ENCODE data around the gene CCR5AS.
"Not testable (repeated sequence)": the region's sequence is repeated elsewhere in the genome, so short reads cannot be mapped to it uniquely, and the experiment has no call there.

The CCR5AS gene

GRCh38 chr3:46407970-46408369 is 1.1 kb upstream of the CCR5AS start:
- Histone ChIP-seq H3K4me1 (ENCODE audit: control insufficient read depth, extremely low read depth, insufficient read depth, low read length) (peaks cover 21% of the 10 kb centered on the region), H4K20me1 (ENCODE audit: control insufficient read depth, extremely low read depth, insufficient read depth, low read length) (no peaks in the 10 kb centered on the region), H3K27ac (ENCODE audit: insufficient read depth, low read length) (peak overlapping the region; percentile 40), H3K27me3 (ENCODE audit: control insufficient read depth, insufficient read depth, low read length) (no peaks in the 10 kb centered on the region), H3K4me2 (ENCODE audit: extremely low read depth, insufficient read depth, low read length) (peak overlapping the region; percentile 75), H3K9ac (ENCODE audit: insufficient read depth, low read length) (peak overlapping the region; percentile 20), H3K36me3 (ENCODE audit: control insufficient read depth, insufficient read depth, low read length) (no peaks in the 10 kb centered on the region), H3K9me3 (ENCODE audit: control insufficient read depth, insufficient read depth, low read depth, low read length) (no peaks in the 10 kb centered on the region), H3K4me3 (replicated peaks in 1 of 4; ENCODE audit: control extremely low read depth in 1 of 4, insufficient read depth in 1 of 4, low read depth in 3 of 4, low read length in 4 of 4) (no peak overlapping the region), H2AFZ (ENCODE audit: low read length) (peak overlapping the region; percentile 62), H3K79me2 (ENCODE audit: control insufficient read depth, insufficient read depth, low read length) (no peaks in the 10 kb centered on the region)
- no peak for DNase-seq (ENCODE audit: low read depth in 2 of 2)
- TF ChIP-seq CTCF (conservative IDR thresholded peaks at IDR 0.05 in 1 of 2, IDR thresholded peaks at IDR 0.05 in 1 of 2; ENCODE audit: low read depth in 1 of 2, low read length in 2 of 2) (no peak), EZH2 (IDR thresholded peaks at IDR 0.05; ENCODE audit: low read length, missing control alignments) (no peak)

GRCh38 chr3:46406443-46406787 is 451 bp downstream of the CCR5AS start:
- no peak overlapping the region for H3K27ac ChIP-seq (ENCODE audit: insufficient read depth, low read length)
- H3K36me3 ChIP-seq (ENCODE audit: control insufficient read depth, insufficient read depth, low read length), result no peaks in the 10 kb centered on the region
- DNase-seq (ENCODE audit: low read depth in 2 of 2), result no peak
- no peaks in the 10 kb centered on the region for H3K9me3 ChIP-seq (ENCODE audit: control insufficient read depth, insufficient read depth, low read depth, low read length)
- H3K4me1 ChIP-seq (ENCODE audit: control insufficient read depth, extremely low read depth, insufficient read depth, low read length), result peaks cover 21% of the 10 kb centered on the region
- H2AFZ ChIP-seq (ENCODE audit: low read length), result no peak overlapping the region
- no peaks in the 10 kb centered on the region for H3K79me2 ChIP-seq (ENCODE audit: control insufficient read depth, insufficient read depth, low read length)
- H3K27me3 ChIP-seq (ENCODE audit: control insufficient read depth, insufficient read depth, low read length), result no peaks in the 10 kb centered on the region
- H3K9ac ChIP-seq (ENCODE audit: insufficient read depth, low read length), result no peak overlapping the region
- no peaks in the 10 kb centered on the region for H4K20me1 ChIP-seq (ENCODE audit: control insufficient read depth, extremely low read depth, insufficient read depth, low read length)
- H3K4me2 ChIP-seq (ENCODE audit: extremely low read depth, insufficient read depth, low read length), result no peak overlapping the region
- no peak overlapping the region for H3K4me3 ChIP-seq (replicated peaks in 1 of 4; ENCODE audit: control extremely low read depth in 1 of 4, insufficient read depth in 1 of 4, low read depth in 3 of 4, low read length in 4 of 4)
- TF ChIP-seq CTCF (conservative IDR thresholded peaks at IDR 0.05 in 1 of 2, IDR thresholded peaks at IDR 0.05 in 1 of 2; ENCODE audit: low read depth in 1 of 2, low read length in 2 of 2) (no peak), EZH2 (IDR thresholded peaks at IDR 0.05; ENCODE audit: low read length, missing control alignments) (no peak)

- no peaks in the 10 kb centered on the region for H4K20me1 ChIP-seq (ENCODE audit: control insufficient read depth, extremely low read depth, insufficient read depth, low read length)
- H3K4me3 ChIP-seq (replicated peaks in 1 of 4; ENCODE audit: control extremely low read depth in 1 of 4, insufficient read depth in 1 of 4, low read depth in 3 of 4, low read length in 4 of 4), result no peak overlapping the region
- TF ChIP-seq EZH2 (IDR thresholded peaks at IDR 0.05; ENCODE audit: low read length, missing control alignments), result no peak
- no peak for TF ChIP-seq CTCF (conservative IDR thresholded peaks at IDR 0.05 in 1 of 2, IDR thresholded peaks at IDR 0.05 in 1 of 2; ENCODE audit: low read depth in 1 of 2, low read length in 2 of 2)
- DNase-seq (ENCODE audit: low read depth in 2 of 2), result no peak
- no peaks in the 10 kb centered on the region for H3K36me3 ChIP-seq (ENCODE audit: control insufficient read depth, insufficient read depth, low read length)
- no peak overlapping the region for H3K27ac ChIP-seq (ENCODE audit: insufficient read depth, low read length)
- peak overlapping the region; percentile 7 for H2AFZ ChIP-seq (ENCODE audit: low read length)
- H3K27me3 ChIP-seq (ENCODE audit: control insufficient read depth, insufficient read depth, low read length), result no peaks in the 10 kb centered on the region
- no peak overlapping the region for H3K9ac ChIP-seq (ENCODE audit: insufficient read depth, low read length)
- no peaks in the 10 kb centered on the region for H3K9me3 ChIP-seq (ENCODE audit: control insufficient read depth, insufficient read depth, low read depth, low read length)
- peaks cover 27% of the 10 kb centered on the region for H3K4me1 ChIP-seq (ENCODE audit: control insufficient read depth, extremely low read depth, insufficient read depth, low read length)
- no peak overlapping the region for H3K4me2 ChIP-seq (ENCODE audit: extremely low read depth, insufficient read depth, low read length)
- H3K79me2 ChIP-seq (ENCODE audit: control insufficient read depth, insufficient read depth, low read length), result no peaks in the 10 kb centered on the region
These were observed 1.4 kb downstream of the CCR5AS start for GRCh38 chr3:46405301-46406019.

GRCh38 chr3:46402902-46403301 is 4.0 kb downstream of the CCR5AS start:
- not testable (repeated sequence) for H3K9me3 ChIP-seq (ENCODE audit: control insufficient read depth, insufficient read depth, low read depth, low read length); H3K4me3 ChIP-seq (replicated peaks in 1 of 4; ENCODE audit: control extremely low read depth in 1 of 4, insufficient read depth in 1 of 4, low read depth in 3 of 4, low read length in 4 of 4); H2AFZ ChIP-seq (ENCODE audit: low read length); H3K4me2 ChIP-seq (ENCODE audit: extremely low read depth, insufficient read depth, low read length); DNase-seq (ENCODE audit: low read depth in 2 of 2); H3K36me3 ChIP-seq (ENCODE audit: control insufficient read depth, insufficient read depth, low read length); H3K9ac ChIP-seq (ENCODE audit: insufficient read depth, low read length); H3K79me2 ChIP-seq (ENCODE audit: control insufficient read depth, insufficient read depth, low read length); H3K27ac ChIP-seq (ENCODE audit: insufficient read depth, low read length); H3K27me3 ChIP-seq (ENCODE audit: control insufficient read depth, insufficient read depth, low read length); H4K20me1 ChIP-seq (ENCODE audit: control insufficient read depth, extremely low read depth, insufficient read depth, low read length)
- peaks cover 25% of the 10 kb centered on the region for H3K4me1 ChIP-seq (ENCODE audit: control insufficient read depth, extremely low read depth, insufficient read depth, low read length)
